Stimulated activated naive CD8-positive, alpha-beta T cell treated with anti-CD3 and anti-CD28 coated beads, Interleukin-15, Interleukin-2, amounts not matched to agents 100 ng/mL and 50 ng/mL, for 24 hours (primary cell): ENCODE measurements around the gene LCORL.
"Not testable (repeated sequence)": the region's sequence is repeated elsewhere in the genome, so short reads cannot be mapped to it uniquely, and the experiment has no call there.

ENCODE experiments used
- H3K27ac Mint-ChIP-seq: one replicate; pipeline ENCODE4 v1.8.0; 2021; ENCODE audit warnings: mild to moderate bottlenecking, mixed read lengths
- H3K27me3 Mint-ChIP-seq: one replicate; pipeline ENCODE4 v1.8.0; 2021; ENCODE audit warnings: mixed read lengths
- H3K36me3 Mint-ChIP-seq: one replicate; pipeline ENCODE4 v1.8.0; 2021; ENCODE audit warnings: low read depth, mixed read lengths
- H3K4me1 Mint-ChIP-seq: one replicate; pipeline ENCODE4 v1.8.0; 2021; ENCODE audit warnings: low read depth, mixed read lengths
- H3K4me3 Mint-ChIP-seq: one replicate; pipeline ENCODE4 v1.8.0; 2021; ENCODE audit warnings: mild to moderate bottlenecking, mixed read lengths
- H3K9me3 Mint-ChIP-seq: one replicate; pipeline ENCODE4 v1.8.0; 2021; ENCODE audit warnings: mixed read lengths

Gene LCORL

GRCh38 chr4:18034099-18034498 lies 12.5 kb upstream of the LCORL start:
- Mint-ChIP-seq H3K4me1 (no peaks in the 10 kb centered on the region), H3K36me3 (no peaks in the 10 kb centered on the region), H3K4me3 (no peak overlapping the region), H3K27me3 (peaks cover 56% of the 10 kb centered on the region), H3K27ac (no peak overlapping the region), H3K9me3 (no peaks in the 10 kb centered on the region)

DNA sequence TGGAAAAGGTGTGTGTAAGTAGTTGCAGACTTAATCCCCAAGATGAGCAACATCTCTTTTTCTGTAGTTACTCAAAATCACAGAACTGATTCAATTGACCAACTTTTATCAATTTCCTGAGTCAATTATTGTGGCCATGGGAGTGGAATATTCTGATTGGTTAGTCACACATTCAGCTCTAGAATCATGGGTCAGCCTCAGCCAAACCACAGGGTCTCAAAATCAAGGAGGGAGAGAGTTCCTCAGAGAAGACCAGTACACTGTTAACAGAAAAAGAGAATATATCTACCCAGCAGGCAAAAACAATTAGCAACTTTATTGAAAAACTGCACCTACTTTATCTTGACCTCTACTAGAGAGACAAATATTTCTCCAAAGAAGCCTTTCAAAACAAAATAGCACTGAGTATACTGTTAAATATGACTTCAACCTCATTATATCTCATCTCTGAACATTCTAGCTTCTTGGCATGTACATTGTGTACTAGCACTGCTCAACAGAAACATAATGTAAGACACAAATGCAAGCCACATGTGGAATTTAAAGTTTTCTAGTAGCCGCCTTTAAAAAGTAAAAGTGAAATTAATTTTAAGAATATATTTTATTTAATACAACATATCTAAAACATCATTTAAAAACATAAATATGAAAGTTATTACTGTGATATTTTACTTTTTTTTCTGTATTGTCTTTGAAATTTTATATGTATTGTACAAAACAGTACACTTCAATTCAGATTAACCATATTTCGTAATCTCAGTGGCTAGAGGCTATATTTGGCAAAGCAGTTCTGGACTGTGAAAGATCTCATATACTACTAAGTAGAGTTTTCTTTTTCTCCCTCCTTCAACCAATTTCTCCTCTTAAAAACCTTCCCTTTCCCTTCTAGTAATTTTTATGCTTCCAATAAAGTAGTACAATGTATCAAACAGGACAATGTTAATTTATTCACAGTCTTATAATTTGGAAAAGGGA lies 11.8 kb upstream of the LCORL start:
- H3K27ac Mint-ChIP-seq, result no peak overlapping the region
- H3K4me1 Mint-ChIP-seq, result no peaks in the 10 kb centered on the region
- H3K36me3 Mint-ChIP-seq, result no peaks in the 10 kb centered on the region
- no peaks in the 10 kb centered on the region for H3K9me3 Mint-ChIP-seq
- H3K27me3 Mint-ChIP-seq, result peaks cover 59% of the 10 kb centered on the region
- no peak overlapping the region for H3K4me3 Mint-ChIP-seq

GRCh38 chr4:18025288-18025687 lies 3.7 kb upstream of the LCORL start:
- Mint-ChIP-seq H3K27ac (no peak overlapping the region), H3K27me3 (peaks cover 45% of the 10 kb centered on the region), H3K4me3 (no peak overlapping the region), H3K36me3 (no peaks in the 10 kb centered on the region), H3K9me3 (no peaks in the 10 kb centered on the region), H3K4me1 (peaks cover 8% of the 10 kb centered on the region)

DNA sequence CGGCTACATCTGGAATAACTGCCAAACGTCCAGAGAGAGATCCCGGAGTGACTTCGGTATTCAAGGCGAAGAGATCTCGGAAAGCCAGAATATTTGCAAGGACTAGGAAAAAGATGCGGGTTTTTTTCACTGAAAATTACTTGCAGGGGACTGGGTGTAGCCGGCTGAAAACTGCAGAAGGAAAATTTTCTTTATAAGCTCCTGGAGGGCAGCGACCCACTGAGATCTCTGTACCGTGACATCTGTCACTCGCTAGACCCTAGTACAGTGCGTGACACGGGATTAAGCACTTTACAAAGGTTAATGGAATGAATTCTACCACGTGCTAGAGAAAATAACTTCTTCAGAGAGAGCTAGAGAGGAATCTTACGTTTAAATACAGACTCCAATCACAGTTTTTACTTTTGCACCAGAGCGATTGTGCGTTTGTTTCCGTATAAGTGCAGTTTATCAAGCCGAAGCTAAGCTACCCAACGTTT lies 1.1 kb upstream of the LCORL start:
- peaks cover 33% of the 10 kb centered on the region for H3K27me3 Mint-ChIP-seq
- no peak overlapping the region for H3K27ac Mint-ChIP-seq
- peaks cover 18% of the 10 kb centered on the region for H3K4me1 Mint-ChIP-seq
- H3K4me3 Mint-ChIP-seq, result peak overlapping the region; percentile 85
- H3K9me3 Mint-ChIP-seq, result no peaks in the 10 kb centered on the region
- H3K36me3 Mint-ChIP-seq, result no peaks in the 10 kb centered on the region

GRCh38 chr4:18021470-18021719 lies 160 bp downstream of the LCORL start:
- peak overlapping the region; percentile 74 for H3K27ac Mint-ChIP-seq
- H3K36me3 Mint-ChIP-seq, result no peaks in the 10 kb centered on the region
- H3K4me1 Mint-ChIP-seq, result peaks cover 18% of the 10 kb centered on the region
- no peaks in the 10 kb centered on the region for H3K9me3 Mint-ChIP-seq
- peak overlapping the region; percentile 85 for H3K4me3 Mint-ChIP-seq
- H3K27me3 Mint-ChIP-seq, result peaks cover 31% of the 10 kb centered on the region

- H3K9me3 Mint-ChIP-seq, result no peaks in the 10 kb centered on the region
- peaks cover 28% of the 10 kb centered on the region for H3K27me3 Mint-ChIP-seq
- peak overlapping the region; percentile 98 for H3K4me3 Mint-ChIP-seq
- H3K4me1 Mint-ChIP-seq, result peaks cover 20% of the 10 kb centered on the region
- no peaks in the 10 kb centered on the region for H3K36me3 Mint-ChIP-seq
- H3K27ac Mint-ChIP-seq, result peak overlapping the region; percentile 95
Measured at GRCh38 chr4:18020671-18021469, 685 bp downstream of the LCORL start.

DNA sequence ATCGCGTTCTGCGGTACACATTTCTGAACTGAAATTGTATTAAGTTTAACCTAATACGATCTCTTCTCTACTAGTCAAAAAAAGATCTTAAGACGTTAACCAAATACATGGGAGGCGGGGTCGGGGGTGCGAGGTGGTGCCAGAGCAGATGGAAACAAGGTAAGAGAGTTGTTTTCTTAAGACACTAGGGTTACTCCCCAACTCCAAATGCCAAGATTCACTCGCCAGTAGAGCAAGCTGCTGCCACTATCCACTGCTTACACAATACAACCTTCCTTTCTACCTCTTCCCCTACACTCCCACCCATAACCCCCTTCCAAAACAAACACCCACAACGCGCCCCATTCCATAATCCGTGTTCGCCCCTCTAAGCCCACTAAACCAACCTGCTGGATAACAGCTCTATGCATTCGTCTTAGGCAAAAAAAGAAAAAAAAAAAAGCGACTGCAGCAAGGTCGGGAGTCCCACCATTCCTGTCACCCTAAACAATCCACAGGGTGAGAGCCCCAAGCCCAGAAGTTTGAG lies 1.3 kb downstream of the LCORL start:
- H3K4me1 Mint-ChIP-seq, result peaks cover 24% of the 10 kb centered on the region
- H3K27ac Mint-ChIP-seq, result peak overlapping the region; percentile 95
- no peaks in the 10 kb centered on the region for H3K36me3 Mint-ChIP-seq
- peaks cover 25% of the 10 kb centered on the region for H3K27me3 Mint-ChIP-seq
- peak overlapping the region; percentile 98 for H3K4me3 Mint-ChIP-seq
- H3K9me3 Mint-ChIP-seq, result no peaks in the 10 kb centered on the region

GRCh38 chr4:18014269-18014668 lies 7.3 kb downstream of the LCORL start:
- Mint-ChIP-seq H3K27ac (no peak overlapping the region), H3K27me3 (no peaks in the 10 kb centered on the region), H3K36me3 (no peaks in the 10 kb centered on the region), H3K9me3 (no peaks in the 10 kb centered on the region), H3K4me1 (peaks cover 30% of the 10 kb centered on the region), H3K4me3 (no peak overlapping the region)

- Mint-ChIP-seq H3K27me3 (no peaks in the 10 kb centered on the region), H3K27ac (no peak overlapping the region), H3K9me3 (no peaks in the 10 kb centered on the region), H3K36me3 (no peaks in the 10 kb centered on the region), H3K4me3 (no peak overlapping the region), H3K4me1 (peaks cover 31% of the 10 kb centered on the region)
Measured at GRCh38 chr4:18012807-18013462, 8.6 kb downstream of the LCORL start.

- H3K4me1 Mint-ChIP-seq, result peaks cover 35% of the 10 kb centered on the region
- H3K27ac Mint-ChIP-seq, result no peak overlapping the region
- no peaks in the 10 kb centered on the region for H3K27me3 Mint-ChIP-seq
- no peak overlapping the region for H3K4me3 Mint-ChIP-seq
- H3K36me3 Mint-ChIP-seq, result no peaks in the 10 kb centered on the region
- no peaks in the 10 kb centered on the region for H3K9me3 Mint-ChIP-seq
Measured at GRCh38 chr4:18012134-18012806, 9.3 kb downstream of the LCORL start.

DNA sequence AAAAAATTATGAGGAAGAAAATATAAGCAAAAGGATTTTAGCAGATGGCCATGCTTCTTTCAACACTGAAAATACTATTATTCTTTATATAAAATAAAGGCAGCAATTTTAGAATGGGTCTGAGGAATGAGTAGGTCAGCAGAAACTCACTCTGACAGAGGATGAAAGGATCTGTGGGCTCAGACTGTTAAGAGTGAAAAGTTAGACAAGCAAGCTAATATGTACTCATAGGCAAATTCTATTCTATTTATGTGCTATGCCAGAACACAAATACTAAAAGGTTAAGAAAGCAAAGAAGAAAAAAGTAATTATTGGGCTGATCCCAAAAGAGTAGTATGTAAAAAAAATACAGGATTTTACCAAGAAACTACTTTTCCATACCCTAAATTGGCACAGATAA lies 13.9 kb downstream of the LCORL start:
- peaks cover 25% of the 10 kb centered on the region for H3K36me3 Mint-ChIP-seq
- H3K9me3 Mint-ChIP-seq, result peaks cover 10% of the 10 kb centered on the region
- no peak overlapping the region for H3K4me3 Mint-ChIP-seq
- H3K27me3 Mint-ChIP-seq, result no peaks in the 10 kb centered on the region
- H3K27ac Mint-ChIP-seq, result no peak overlapping the region
- peaks cover 44% of the 10 kb centered on the region for H3K4me1 Mint-ChIP-seq

DNA sequence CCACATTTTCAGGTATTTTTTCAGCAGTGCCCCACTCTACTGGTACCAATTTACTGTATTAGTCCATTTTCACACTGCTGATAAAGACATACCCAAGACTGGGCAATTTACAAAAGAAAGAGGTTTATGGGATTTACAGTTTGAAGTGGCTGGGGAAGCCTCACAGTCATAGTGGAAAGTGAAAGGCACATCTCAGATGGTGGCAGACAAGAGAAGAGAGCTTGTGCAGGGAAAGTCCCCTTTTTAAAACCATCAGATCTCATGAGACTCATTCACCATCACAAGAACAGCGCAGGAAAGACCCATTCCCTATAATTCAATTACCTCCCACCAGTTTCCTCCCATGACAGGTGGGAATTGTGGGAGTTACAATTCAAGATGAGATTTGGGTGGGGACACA lies 15.1 kb downstream of the LCORL start:
- Mint-ChIP-seq H3K36me3 (peaks cover 25% of the 10 kb centered on the region), H3K9me3 (peaks cover 10% of the 10 kb centered on the region), H3K4me1 (peaks cover 37% of the 10 kb centered on the region)
- H3K27ac Mint-ChIP-seq, H3K4me3 Mint-ChIP-seq, H3K27me3 Mint-ChIP-seq: not testable (repeated sequence)

DNA sequence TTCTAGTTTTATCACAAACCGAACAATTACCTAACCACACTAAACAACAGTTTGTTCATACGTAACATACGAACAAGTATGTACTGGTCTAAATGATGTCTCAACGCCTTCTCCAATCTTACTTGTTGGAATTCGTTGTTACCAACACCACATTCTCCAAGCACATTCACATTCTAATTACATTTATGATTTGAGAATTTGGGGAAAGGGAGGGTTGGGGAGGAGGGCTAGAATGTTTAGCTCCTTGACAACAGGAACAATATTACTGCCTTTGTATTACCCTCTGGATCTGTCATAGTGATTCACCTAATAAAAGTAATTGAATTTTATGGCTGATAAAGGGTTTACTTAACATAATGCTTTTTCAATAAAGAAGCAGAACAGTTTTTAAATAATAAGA lies 24.4 kb downstream of the LCORL start:
- Mint-ChIP-seq H3K4me1 (peaks cover 22% of the 10 kb centered on the region), H3K9me3 (no peaks in the 10 kb centered on the region)

DNA sequence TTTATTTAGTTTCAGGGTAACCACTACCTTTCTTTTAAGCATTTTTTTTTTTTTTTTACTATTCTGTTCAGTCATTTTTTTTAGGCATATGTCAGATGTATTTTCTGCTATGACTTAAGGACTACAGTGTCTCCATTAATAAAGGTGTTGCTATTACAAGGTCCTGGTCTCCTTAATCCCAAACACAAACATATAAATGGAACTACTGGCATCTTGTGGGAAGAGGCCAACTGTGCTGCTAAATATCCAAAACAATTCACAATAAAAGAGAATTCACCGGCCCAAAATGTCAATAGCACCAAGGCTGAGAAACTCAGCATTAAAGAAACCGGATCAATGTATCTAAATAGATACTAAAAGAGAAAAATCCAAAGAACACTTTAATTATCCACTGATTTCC lies 26.4 kb downstream of the LCORL start:
- Mint-ChIP-seq H3K4me1 (peaks cover 17% of the 10 kb centered on the region), H3K36me3 (peaks cover 8% of the 10 kb centered on the region), H3K27me3 (no peaks in the 10 kb centered on the region), H3K9me3 (peaks cover 6% of the 10 kb centered on the region), H3K27ac (no peak overlapping the region), H3K4me3 (no peak overlapping the region)

More for the DNA sequence above, 24.4 kb downstream of the LCORL start:
- H3K36me3 Mint-ChIP-seq, result peaks cover 4% of the 10 kb centered on the region
- no peak overlapping the region for H3K27ac Mint-ChIP-seq
- no peaks in the 10 kb centered on the region for H3K27me3 Mint-ChIP-seq
- no peak overlapping the region for H3K4me3 Mint-ChIP-seq
